GM12801 (cell line): ENCODE results near the gene SPINT2.

ENCODE experiments used
- TF ChIP-seq, protein P1 (sequence below): IDR thresholded peaks from one replicate; pipeline ENCODE4 v1.5.1; 2011; ENCODE audit warnings: control low read depth; ENCODE audit not compliant: insufficient read length; ENCODE audit errors: extremely low read depth

The SPINT2 gene

GRCh38 chr19:38247734-38248268, 16.6 kb upstream of the SPINT2 start:
- TF ChIP-seq, protein P1, sequence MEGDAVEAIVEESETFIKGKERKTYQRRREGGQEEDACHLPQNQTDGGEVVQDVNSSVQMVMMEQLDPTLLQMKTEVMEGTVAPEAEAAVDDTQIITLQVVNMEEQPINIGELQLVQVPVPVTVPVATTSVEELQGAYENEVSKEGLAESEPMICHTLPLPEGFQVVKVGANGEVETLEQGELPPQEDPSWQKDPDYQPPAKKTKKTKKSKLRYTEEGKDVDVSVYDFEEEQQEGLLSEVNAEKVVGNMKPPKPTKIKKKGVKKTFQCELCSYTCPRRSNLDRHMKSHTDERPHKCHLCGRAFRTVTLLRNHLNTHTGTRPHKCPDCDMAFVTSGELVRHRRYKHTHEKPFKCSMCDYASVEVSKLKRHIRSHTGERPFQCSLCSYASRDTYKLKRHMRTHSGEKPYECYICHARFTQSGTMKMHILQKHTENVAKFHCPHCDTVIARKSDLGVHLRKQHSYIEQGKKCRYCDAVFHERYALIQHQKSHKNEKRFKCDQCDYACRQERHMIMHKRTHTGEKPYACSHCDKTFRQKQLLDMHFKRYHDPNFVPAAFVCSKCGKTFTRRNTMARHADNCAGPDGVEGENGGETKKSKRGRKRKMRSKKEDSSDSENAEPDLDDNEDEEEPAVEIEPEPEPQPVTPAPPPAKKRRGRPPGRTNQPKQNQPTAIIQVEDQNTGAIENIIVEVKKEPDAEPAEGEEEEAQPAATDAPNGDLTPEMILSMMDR = no peak

- TF ChIP-seq, protein P1 = no peak
These were observed 16.0 kb upstream of the SPINT2 start for GRCh38 chr19:38248421-38248820.

DNA sequence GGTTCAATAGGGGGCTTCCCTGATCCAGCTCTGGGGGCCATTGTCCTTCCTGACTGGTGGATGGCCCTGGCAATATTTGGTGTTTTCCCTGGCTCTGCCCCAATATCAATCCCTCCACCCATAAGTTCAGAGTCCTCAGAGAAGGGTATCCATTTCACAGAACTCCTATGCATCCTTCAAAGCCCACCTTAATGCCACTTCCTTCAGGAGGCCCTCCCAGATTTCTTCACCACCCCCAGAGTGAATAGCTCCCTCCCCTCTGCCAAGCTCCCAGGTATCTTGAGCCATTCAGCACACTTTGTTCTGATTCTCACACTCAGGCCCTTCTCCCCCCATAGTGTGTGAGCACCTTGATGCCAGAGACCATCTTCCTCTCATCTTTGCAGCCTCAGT, 13.9 kb upstream of the SPINT2 start:
- TF ChIP-seq, protein P1 = no peak

DNA sequence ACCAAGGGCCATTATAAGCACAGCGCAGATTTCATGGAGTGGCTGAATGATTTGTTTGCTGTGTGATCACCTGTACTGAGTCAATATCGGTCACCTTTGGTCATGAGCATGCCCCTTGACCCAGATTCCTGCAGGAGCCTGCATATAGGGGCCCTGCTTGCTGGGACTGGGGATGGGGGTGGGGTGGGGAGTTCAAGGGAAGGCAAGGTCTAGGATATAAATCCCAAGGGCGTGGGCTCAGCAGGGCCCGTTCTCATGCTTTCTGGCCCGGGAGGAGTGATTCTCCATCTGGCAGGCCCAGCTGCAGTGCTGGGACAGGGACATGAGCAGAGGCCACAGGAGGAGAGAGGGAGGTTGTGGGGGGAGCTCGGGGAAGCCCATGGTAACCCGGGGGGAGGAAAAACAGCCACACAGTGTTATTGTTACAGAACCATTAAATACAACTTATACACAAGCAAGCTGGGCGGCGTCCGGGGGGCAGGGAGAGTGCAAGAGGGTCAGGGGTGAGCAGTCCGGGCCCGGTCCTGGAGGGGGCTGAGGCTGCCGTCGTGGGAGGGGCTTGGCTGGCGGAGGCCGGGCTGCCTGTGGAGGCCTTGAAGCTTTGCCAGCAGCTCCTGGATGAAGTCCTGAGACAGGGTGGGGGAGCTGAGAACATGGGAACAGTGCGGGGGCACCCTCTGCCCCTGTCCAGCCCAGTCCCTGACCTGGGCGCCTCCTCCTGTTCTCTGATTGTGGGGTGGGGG, 13.4 kb upstream of the SPINT2 start:
- TF ChIP-seq, protein P1 = no peak

GRCh38 chr19:38251564-38252051, 12.8 kb upstream of the SPINT2 start:
- TF ChIP-seq, protein P1 = no peak

- TF ChIP-seq, protein P1 = no peak
These were observed 12.0 kb upstream of the SPINT2 start for GRCh38 chr19:38252385-38252784.

DNA sequence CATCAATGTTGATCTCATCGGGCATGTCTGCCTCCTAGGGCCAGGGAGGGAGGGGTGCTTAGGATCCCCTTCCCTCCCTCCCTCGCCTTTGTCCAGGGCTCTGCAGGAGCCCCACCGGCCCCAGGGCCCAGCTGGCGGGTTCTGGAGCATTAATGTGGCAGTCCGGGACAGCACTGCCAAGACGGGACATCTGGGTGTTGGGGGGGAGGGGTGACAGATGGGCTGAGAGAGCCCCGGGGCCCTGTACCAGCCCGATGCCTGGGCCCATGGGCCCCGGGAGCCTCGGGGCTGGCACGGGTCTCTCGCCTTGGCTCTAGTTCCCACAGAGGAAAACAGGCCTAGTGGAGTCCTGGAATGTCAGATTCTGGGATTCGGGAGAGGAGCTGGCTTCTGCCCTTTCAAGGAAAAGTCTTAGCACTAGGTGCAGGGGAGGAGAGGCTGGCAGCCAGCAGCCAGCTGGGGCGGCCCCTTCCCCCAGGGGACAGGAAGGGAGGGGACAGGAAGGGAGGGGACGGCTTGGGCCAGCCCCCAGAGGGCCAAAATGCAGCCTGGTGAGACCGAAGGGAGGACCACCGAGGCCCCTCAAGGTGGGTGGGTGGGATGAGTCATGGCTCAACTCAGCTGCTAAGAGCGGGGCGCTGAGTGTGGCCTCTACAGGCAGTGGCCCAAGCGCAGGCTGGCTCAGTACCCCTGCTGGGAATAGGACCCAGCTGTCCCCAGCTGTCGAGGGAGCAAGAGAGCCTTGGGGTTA, 11.3 kb upstream of the SPINT2 start:
- TF ChIP-seq, protein P1 = no peak
